Spleen (tissue), 11 donors: Measurements from ENCODE around the gene VTI1B. TPM values are rescaled to one million over a fixed set of nuclear protein-coding genes. Genes with fewer than 3 reads are reported as not detected.

Experiments used
- DNase-seq: peaks from one replicate; pipeline ENCODE4 v3.0.0-alpha.2; 2020
- H3K27ac ChIP-seq, 8 donors: fragments of 200-600 bp; sonication (generic) in 7 of 8; 1 replicate in 4 of 8; 2 replicates in 4 of 8; pipeline versions ENCODE4 v1.5.0 to v1.8.0; 2016 to 2021; ENCODE audit warnings: inconsistent platforms in 4 of 8, mild to moderate bottlenecking in 4 of 8, moderate library complexity in 1 of 8
- H3K27me3 ChIP-seq, 7 donors: fragments of 200-600 bp; sonication (generic) in 6 of 7; replicated peaks in 1 of 7; 1 replicate in 4 of 7; 2 replicates in 3 of 7; pipeline versions ENCODE4 v1.5.0 to v1.8.0; 2016 to 2021; ENCODE audit warnings: inconsistent platforms in 3 of 7, mild to moderate bottlenecking in 1 of 7
- H3K36me3 ChIP-seq, 6 donors: fragments of 200-600 bp; sonication (generic) in 5 of 6; 1 replicate in 4 of 6; 2 replicates in 2 of 6; pipeline versions ENCODE4 v1.5.0 to v1.8.0; 2016 to 2021; ENCODE audit warnings: inconsistent platforms in 2 of 6
- H3K4me1 ChIP-seq, 6 donors: fragments of 200-600 bp; sonication (generic) in 5 of 6; 1 replicate in 3 of 6; 2 replicates in 3 of 6; pipeline versions ENCODE4 v1.5.0 to v1.8.0; 2016 to 2021; ENCODE audit warnings: inconsistent platforms in 3 of 6
- H3K4me3 ChIP-seq, 8 donors: fragments of 200-600 bp; sonication (generic) in 7 of 8; 1 replicate in 4 of 8; 2 replicates in 4 of 8; pipeline versions ENCODE4 v1.5.0 to v1.8.0; 2016 to 2021; ENCODE audit warnings: inconsistent platforms in 4 of 8, mild to moderate bottlenecking in 4 of 8, moderate library complexity in 2 of 8
- H3K9me3 ChIP-seq, 8 donors: fragments of 200-600 bp; sonication (generic) in 7 of 8; 1 replicate in 4 of 8; 2 replicates in 4 of 8; pipeline versions ENCODE4 v1.5.0 to v1.8.0; 2016 to 2021; ENCODE audit warnings: inconsistent platforms in 4 of 8
- POLR2A ChIP-seq, 3 donors: fragments of 450-650 bp; IDR thresholded peaks; one replicate each; pipeline ENCODE4 v1.5.1; 2017; ENCODE audit warnings: antibody characterized with exemption in 3 of 3, mild to moderate bottlenecking in 1 of 3
- POLR2AphosphoS5 ChIP-seq, 3 donors: sonication (generic); formaldehyde crosslinking; IDR thresholded peaks; one replicate each; pipeline ENCODE4 v1.5.1; 2017; ENCODE audit warnings: antibody characterized with exemption in 3 of 3
- WGBS, 5 donors: extraction: QIAGEN DNeasy Blood & Tissue Kit in 3 of 5; methylation state at CpG; one replicate each; pipeline versions ENCODE4 v1.1.5 to v1.1.7; 2013 to 2018; 5-methylcytosine and 5-hydroxymethylcytosine counted together
- intact Hi-C: fragments of 100-400 bp; cut with DNase I; formaldehyde crosslinking; loops from one replicate; pipeline ENCODE4 v1.15.0; 2023; ENCODE audit warnings: low total_unique reads
- polyA plus RNA-seq, 3 donors: library from polyadenylated mRNA; stranded (reverse); fragments of 200-250 nt; gene quantifications; one replicate each; pipeline ENCODE4 v1.2.1, GENCODE V29; 2013
- total RNA-seq, 7 donors: library from RNA; depleted of rRNA in 3 of 7; stranded (reverse); fragments of >200 nt in 3 of 7; fragmentation: NEBNext Ultra II Directional in 4 of 7; extraction: Animal tissue kit (Norgen Biotek cat#: 25700) in 4 of 7; gene quantifications; one replicate each; pipeline versions ENCODE4 v1.1.0 to v1.2.1, GENCODE V29; 2016 to 2021
- TF ChIP-seq, protein P1 (sequence below), 11 experiments: fragments of 200-600 bp in 7 of 11; fragments of 450-650 bp in 4 of 11; sonication (generic) in 4 of 11; IDR thresholded peaks in 8 of 11; conservative IDR thresholded peaks in 3 of 11; 1 replicate in 7 of 11; 2 replicates in 4 of 11; pipeline versions ENCODE4 v1.4.0 to v1.8.0; 2016 to 2021; ENCODE audit warnings: antibody characterized with exemption in 11 of 11, inconsistent platforms in 4 of 11, mild to moderate bottlenecking in 1 of 11
- donor health status: healthy with polysubstance abuse.
- donor health status: DM: no; HTN: no; CAD: no; lungs with moderate emphysema.
- donor health status: DM: no; HTN: no; CAD: no.
- donor health status: Bipolar disorder and iron deficiency.
- donor health status: healthy.
- donor health status: DM: no; HTN: no; CAD: no.
- donor health status: DM: yes; HTN: yes; CAD: no.

Gene VTI1B
- total and polyA plus RNA-seq, 10 donors, result 42.1 to 84.1 (median 63.5) TPM

DNA sequence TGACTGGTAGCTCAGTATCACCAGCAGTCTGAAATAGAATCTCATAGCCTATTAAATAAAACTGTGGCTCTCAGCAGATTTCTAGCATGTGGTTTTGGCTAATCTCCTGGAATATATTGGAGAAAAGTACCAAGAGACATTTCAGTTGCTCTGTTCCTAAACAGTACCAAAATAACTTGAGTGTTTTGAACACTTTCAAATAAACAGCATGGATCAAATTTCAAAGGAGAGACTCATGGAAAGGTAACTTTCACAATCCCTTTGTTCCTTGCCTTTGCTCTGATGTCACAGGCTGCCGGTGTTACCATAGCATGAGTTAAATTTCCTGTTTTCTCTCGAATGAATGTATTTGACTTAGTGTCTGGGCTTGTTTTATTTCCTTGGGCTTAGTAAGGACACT lies 51.3 kb downstream of the VTI1B start:
- intact Hi-C loops, result no loop called here

DNA sequence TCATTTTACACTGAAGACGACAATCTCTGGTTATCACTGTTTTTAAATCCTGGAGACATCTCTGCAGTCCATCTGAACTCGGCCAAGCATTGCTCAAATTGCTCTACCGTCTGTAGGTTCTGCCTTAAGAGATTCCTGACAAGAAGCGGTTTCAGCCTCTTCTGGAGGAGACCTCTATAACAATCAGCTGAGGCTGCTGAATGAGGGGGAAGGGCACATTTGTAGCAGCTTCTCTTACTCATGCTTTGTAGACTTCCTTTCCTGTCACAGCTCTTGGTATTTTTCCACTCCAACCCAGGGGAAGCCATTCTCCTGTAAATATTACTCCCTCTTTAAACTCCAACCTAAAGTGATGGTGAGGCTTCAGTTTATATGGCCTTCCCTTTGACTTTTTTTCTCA lies 51.8 kb downstream of the VTI1B start:
- Histone ChIP-seq H3K9me3 (no peaks in the 10 kb centered on the region), H3K36me3 (no peaks in the 10 kb centered on the region), H3K27me3 (peaks cover 0 to 6% (median 0%) of the 10 kb centered on the region in 7 donors), H3K4me3 (no peak overlapping the region), H3K27ac (peak overlapping the region in 7 of 8 donors; percentile 41 to 64 (median 55)), H3K4me1 (peaks cover 9 to 32% (median 20%) of the 10 kb centered on the region in 6 donors)
- WGBS, 5 donors, result 31 to 42% (median 35%) methylated on average over 4 of the region's 4 CpGs
- intact Hi-C loops, result no loop called here
- DNase-seq, result no peak
- TF ChIP-seq POLR2A (IDR thresholded peaks at IDR 0.05) (no peak), POLR2AphosphoS5 (IDR thresholded peaks at IDR 0.05) (no peak)
- TF ChIP-seq, protein P1, sequence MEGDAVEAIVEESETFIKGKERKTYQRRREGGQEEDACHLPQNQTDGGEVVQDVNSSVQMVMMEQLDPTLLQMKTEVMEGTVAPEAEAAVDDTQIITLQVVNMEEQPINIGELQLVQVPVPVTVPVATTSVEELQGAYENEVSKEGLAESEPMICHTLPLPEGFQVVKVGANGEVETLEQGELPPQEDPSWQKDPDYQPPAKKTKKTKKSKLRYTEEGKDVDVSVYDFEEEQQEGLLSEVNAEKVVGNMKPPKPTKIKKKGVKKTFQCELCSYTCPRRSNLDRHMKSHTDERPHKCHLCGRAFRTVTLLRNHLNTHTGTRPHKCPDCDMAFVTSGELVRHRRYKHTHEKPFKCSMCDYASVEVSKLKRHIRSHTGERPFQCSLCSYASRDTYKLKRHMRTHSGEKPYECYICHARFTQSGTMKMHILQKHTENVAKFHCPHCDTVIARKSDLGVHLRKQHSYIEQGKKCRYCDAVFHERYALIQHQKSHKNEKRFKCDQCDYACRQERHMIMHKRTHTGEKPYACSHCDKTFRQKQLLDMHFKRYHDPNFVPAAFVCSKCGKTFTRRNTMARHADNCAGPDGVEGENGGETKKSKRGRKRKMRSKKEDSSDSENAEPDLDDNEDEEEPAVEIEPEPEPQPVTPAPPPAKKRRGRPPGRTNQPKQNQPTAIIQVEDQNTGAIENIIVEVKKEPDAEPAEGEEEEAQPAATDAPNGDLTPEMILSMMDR (IDR thresholded peaks at IDR 0.05 in 8 of 11, conservative IDR thresholded peaks at IDR 0.05 in 3 of 11), result no peak

More for the DNA sequence above, 51.3 kb downstream of the VTI1B start:
- TF ChIP-seq POLR2AphosphoS5 (IDR thresholded peaks at IDR 0.05) (no peak), POLR2A (IDR thresholded peaks at IDR 0.05) (no peak)
- TF ChIP-seq, protein P1 (IDR thresholded peaks at IDR 0.05 in 8 of 11, conservative IDR thresholded peaks at IDR 0.05 in 3 of 11), result no peak
- Histone ChIP-seq H3K4me1 (peaks cover 9 to 32% (median 20%) of the 10 kb centered on the region in 6 donors), H3K4me3 (no peak overlapping the region), H3K9me3 (no peaks in the 10 kb centered on the region), H3K27me3 (peaks cover 0 to 6% (median 0%) of the 10 kb centered on the region in 7 donors), H3K36me3 (no peaks in the 10 kb centered on the region), H3K27ac (peak overlapping the region in 7 of 8 donors; percentile 41 to 64 (median 55))
- 3 to 28% (median 12%) methylated on average over 2 of the region's 2 CpGs for WGBS, 5 donors
- DNase-seq, result no peak

DNA sequence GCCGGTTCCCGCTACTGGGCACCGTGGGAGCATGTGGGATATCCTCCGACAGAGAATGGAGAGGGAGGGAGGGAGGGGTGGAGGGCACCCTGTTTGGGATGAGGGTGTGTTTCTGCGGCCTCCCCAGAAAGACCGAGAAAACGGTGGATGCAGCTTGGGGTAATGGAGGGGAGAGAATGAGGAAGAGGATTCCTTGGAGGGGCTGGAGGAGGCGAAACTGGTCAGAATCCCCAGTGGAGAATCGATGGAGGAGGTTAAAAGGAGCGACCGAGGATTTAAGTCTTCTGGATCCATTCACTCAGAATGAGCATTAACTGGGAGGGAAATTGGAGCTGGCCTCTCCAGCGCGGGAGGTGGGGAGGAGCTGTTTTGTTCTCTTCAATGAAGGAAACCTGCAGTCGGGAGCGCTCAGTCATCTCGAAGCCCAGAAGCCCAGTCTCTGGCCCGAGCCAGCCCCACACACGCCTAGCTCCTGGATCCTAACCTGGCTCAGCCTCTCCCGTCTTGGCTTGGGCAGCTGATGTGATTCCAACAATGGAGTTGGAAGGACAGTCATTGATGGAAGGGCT lies 54.1 kb downstream of the VTI1B start:
- Histone ChIP-seq H3K4me3 (peak overlapping the region; percentile 46 to 80 (median 56)), H3K27ac (peak overlapping the region in 4 of 8 donors; percentile 66 to 81 (median 72)), H3K9me3 (no peaks in the 10 kb centered on the region), H3K27me3 (peaks cover 0 to 6% (median 0%) of the 10 kb centered on the region in 7 donors), H3K36me3 (no peaks in the 10 kb centered on the region), H3K4me1 (peaks cover 9 to 32% (median 20%) of the 10 kb centered on the region in 6 donors)
- peak; percentile 68 for DNase-seq
- intact Hi-C loops, result no loop called here
- 8 to 14% (median 10%) methylated on average over 19 of the region's 19 CpGs for WGBS, 5 donors
- TF ChIP-seq POLR2AphosphoS5 (IDR thresholded peaks at IDR 0.05), result no peak
- TF ChIP-seq POLR2A (IDR thresholded peaks at IDR 0.05), result no peak
- TF ChIP-seq, protein P1 (IDR thresholded peaks at IDR 0.05 in 8 of 11, conservative IDR thresholded peaks at IDR 0.05 in 3 of 11), result no peak

DNA sequence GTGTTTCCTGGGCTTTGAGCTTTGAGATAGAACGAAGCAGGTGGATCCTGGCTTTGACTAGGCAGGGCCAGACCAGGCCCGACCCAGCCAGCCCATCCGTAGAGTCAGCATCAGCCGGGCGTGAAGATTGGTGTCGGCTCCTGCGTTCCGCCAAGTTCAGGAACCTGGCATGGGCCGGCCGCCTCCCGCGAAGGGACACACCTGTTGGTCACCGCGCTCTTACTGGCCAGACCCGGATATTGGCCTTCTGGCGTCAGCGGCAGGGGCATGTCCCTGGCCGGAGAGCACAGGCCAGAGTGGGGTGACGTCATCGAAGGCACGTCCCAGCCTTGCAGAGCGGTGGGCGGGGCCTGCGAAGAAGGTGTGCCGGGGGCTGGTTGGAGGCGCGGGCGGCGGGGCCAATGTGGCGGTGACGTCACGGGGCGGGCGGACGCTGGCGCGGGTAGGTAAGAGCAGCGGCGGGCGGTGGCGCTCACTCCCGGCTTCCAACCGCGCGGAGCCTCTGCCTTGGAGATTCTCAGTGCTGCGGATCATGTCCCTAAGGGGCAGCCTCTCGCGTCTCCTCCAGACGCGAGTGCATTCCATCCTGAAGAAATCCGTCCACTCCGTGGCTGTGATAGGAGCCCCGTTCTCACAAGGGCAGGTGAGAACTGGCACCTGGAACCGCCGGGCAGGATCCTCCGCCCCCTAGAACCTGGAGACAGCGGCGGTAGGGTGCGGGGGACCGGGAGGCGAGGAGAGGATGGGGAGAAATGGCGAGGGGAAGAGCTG lies 54.8 kb downstream of the VTI1B start, which contains the start of gene ARG2:
ARG2 (plus strand) TSS at position 475 of the 771 bp plus-strand sequence; CDS start at position 533, 58 bp downstream.
- peak; percentile 87 to 90 (median 87) for TF ChIP-seq POLR2AphosphoS5 (IDR thresholded peaks at IDR 0.05)
- TF ChIP-seq, protein P1 (IDR thresholded peaks at IDR 0.05 in 8 of 11, conservative IDR thresholded peaks at IDR 0.05 in 3 of 11), result peak in 5 of 11 experiments; percentile 12 to 38 (median 23)
- no peak for TF ChIP-seq POLR2A (IDR thresholded peaks at IDR 0.05)
- peak; percentile 100 for DNase-seq
- H3K9me3 ChIP-seq, result no peaks in the 10 kb centered on the region
- 0 to 1% (median 1%) methylated on average over 26 to 62 of the region's 62 CpGs for WGBS, 5 donors
- peaks cover 9 to 32% (median 20%) of the 10 kb centered on the region in 6 donors for H3K4me1 ChIP-seq
- peak within 1 kb of the TSS; percentile 46 to 80 (median 56) for H3K4me3 ChIP-seq
- H3K27ac ChIP-seq, result peak within 1 kb of the TSS in 7 of 8 donors; percentile 5 to 81 (median 67)
- intact Hi-C loops, result loop anchor here (5.0 kb wide), 1 partner anchor 48 kb away; no protein-coding TSS in a partner anchor
- H3K27me3 ChIP-seq, result peaks cover 0 to 6% (median 0%) of the 10 kb centered on the region in 7 donors
- H3K36me3 ChIP-seq, result no peaks in the 10 kb centered on the region
